Keratinocyte (primary cell): ENCODE data around the gene RAB4B. TPM values are rescaled to one million over a fixed set of nuclear protein-coding genes. Genes with fewer than 3 reads are reported as not detected.

Experiments used
- DNase-seq: peaks from one replicate; pipeline ENCODE4 v3.0.0-alpha.2; 2011; ENCODE audit warnings: low read depth, missing footprints, low spot score
- FAIRE-seq: peaks from 2 replicates; lab custom pipeline; 2011; peaks lifted over from hg19 to GRCh38; lab: Jason Lieb, UNC
- H2AFZ ChIP-seq: 2 replicates; pipeline ENCODE4 v1.6.0; 2012; ENCODE audit warnings: low read length, control low read depth, inconsistent platforms; ENCODE audit not compliant: control insufficient read depth
- H3K27ac ChIP-seq: 2 replicates; pipeline ENCODE4 v1.5.1; 2011; ENCODE audit warnings: low read length; ENCODE audit not compliant: control insufficient read depth, insufficient read depth
- H3K27me3 ChIP-seq: 3 replicates; pipeline ENCODE4 v1.6.0; 2011; ENCODE audit warnings: low read length; ENCODE audit not compliant: control insufficient read depth, insufficient read depth; ENCODE audit errors: extremely low read depth
- H3K36me3 ChIP-seq, 2 experiments: 2 replicates in 1 of 2; 3 replicates in 1 of 2; pipeline ENCODE4 v1.5.1; 2011; ENCODE audit warnings: low read length in 2 of 2, mild to moderate bottlenecking in 1 of 2; ENCODE audit not compliant: control insufficient read depth in 2 of 2, insufficient read depth in 2 of 2; ENCODE audit errors: extremely low read depth in 1 of 2
- H3K4me1 ChIP-seq: 3 replicates; pipeline ENCODE4 v1.5.1; 2011; ENCODE audit warnings: low read length; ENCODE audit not compliant: control insufficient read depth, insufficient read depth; ENCODE audit errors: extremely low read depth
- H3K4me2 ChIP-seq: 3 replicates; pipeline ENCODE4 v1.6.0; 2011; ENCODE audit warnings: low read depth, low read length; ENCODE audit not compliant: control insufficient read depth, insufficient read depth; ENCODE audit errors: extremely low read depth
- H3K4me3 ChIP-seq, 3 experiments: fragments of 200-600 bp in 1 of 3; sonication (generic) in 1 of 3; 2 replicates in 2 of 3; 3 replicates in 1 of 3; pipeline ENCODE4 v1.5.1; 2011 to 2016; ENCODE audit warnings: low read length in 3 of 3, mild to moderate bottlenecking in 3 of 3, control low read depth in 2 of 3, inconsistent platforms in 1 of 3, low read depth in 1 of 3, mixed read lengths in 1 of 3, mixed run types in 1 of 3, moderate library complexity in 1 of 3; ENCODE audit not compliant: control insufficient read depth in 2 of 3, insufficient read depth in 2 of 3; ENCODE audit errors: extremely low read depth in 1 of 3
- H3K79me2 ChIP-seq: 2 replicates; pipeline ENCODE4 v1.6.0; 2012; ENCODE audit warnings: low read length; ENCODE audit not compliant: control insufficient read depth, insufficient read depth
- H3K9ac ChIP-seq: 3 replicates; pipeline ENCODE4 v1.6.0; 2011; ENCODE audit warnings: low read length; ENCODE audit not compliant: control insufficient read depth, insufficient read depth; ENCODE audit errors: extremely low read depth
- H3K9me1 ChIP-seq: 3 replicates; pipeline ENCODE4 v1.6.0; 2011; ENCODE audit warnings: low read length; ENCODE audit not compliant: control insufficient read depth, insufficient read depth; ENCODE audit errors: extremely low read depth
- H3K9me3 ChIP-seq: 2 replicates; pipeline ENCODE4 v1.5.1; 2012; ENCODE audit warnings: low read depth, low read length; ENCODE audit not compliant: control insufficient read depth
- H4K20me1 ChIP-seq: 3 replicates; pipeline ENCODE4 v1.6.0; 2011; ENCODE audit warnings: low read length; ENCODE audit not compliant: control insufficient read depth, insufficient read depth; ENCODE audit errors: extremely low read depth
- EZH2 ChIP-seq: IDR thresholded peaks from one replicate; pipeline ENCODE4 v1.6.1; 2012; ENCODE audit warnings: inconsistent platforms, mild to moderate bottlenecking, low read length, moderate library complexity
- dilution Hi-C: fragments of 300-500 bp; cut with MboI; formaldehyde crosslinking; loops from one replicate; pipeline ENCODE4 v1.7.0; 2020; ENCODE audit warnings: low sequenced_read_pairs; ENCODE audit not compliant: extremely low pct_ligation_motif_present
- polyA plus RNA-seq, 5 experiments: library from polyadenylated mRNA; depleted of rRNA in 3 of 5; stranded (reverse) in 3 of 5; stranded (forward) in 1 of 5; unstranded in 1 of 5; fragments of >200 nt; gene quantifications; 1 replicate in 1 of 5; 2 replicates in 3 of 5; 3 replicates in 1 of 5; pipeline versions ENCODE4 v1.2.1 to v1.2.3, GENCODE V29; 2011 to 2012; ENCODE audit warnings: missing spikeins in 2 of 5, low read depth in 1 of 5, low replicate concordance in 1 of 5
- TF ChIP-seq, protein P1 (sequence below), 3 experiments: IDR thresholded peaks in 1 of 3; conservative IDR thresholded peaks in 1 of 3; optimal IDR thresholded peaks in 1 of 3; 2 replicates in 2 of 3; 3 replicates in 1 of 3; pipeline versions ENCODE3 to v1.5.1; 2011; ENCODE audit warnings: low read length in 3 of 3, mild to moderate bottlenecking in 3 of 3, moderate library complexity in 2 of 3, control low read depth in 1 of 3, inconsistent platforms in 1 of 3; ENCODE audit not compliant: insufficient read depth in 2 of 3; ENCODE audit errors: extremely low read depth in 1 of 3

RAB4B gene
- polyA plus RNA-seq, 1 donor (not counting 4 experiments of a cell fraction or from before 2014, with no cell fraction given), result 15.0 TPM

DNA sequence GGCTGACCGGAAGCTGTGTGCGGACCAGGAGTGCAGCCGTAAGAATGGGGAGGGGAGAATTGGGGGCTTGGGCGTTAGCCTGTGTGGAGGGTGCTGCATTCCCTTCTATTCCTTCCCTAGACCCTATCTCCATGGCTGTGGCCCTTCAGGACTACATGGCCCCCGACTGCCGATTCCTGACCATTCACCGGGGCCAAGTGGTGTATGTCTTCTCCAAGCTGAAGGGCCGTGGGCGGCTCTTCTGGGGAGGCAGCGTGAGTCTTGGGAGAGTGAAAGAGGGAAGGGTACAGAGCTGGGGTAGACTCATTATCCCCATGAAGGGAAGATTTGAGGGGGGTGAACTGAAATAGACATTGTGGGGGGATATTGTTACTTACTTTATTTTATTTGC is 2.4 kb upstream of the RAB4B start:
- DNase-seq, result no peak
- FAIRE-seq, result no peak

DNA sequence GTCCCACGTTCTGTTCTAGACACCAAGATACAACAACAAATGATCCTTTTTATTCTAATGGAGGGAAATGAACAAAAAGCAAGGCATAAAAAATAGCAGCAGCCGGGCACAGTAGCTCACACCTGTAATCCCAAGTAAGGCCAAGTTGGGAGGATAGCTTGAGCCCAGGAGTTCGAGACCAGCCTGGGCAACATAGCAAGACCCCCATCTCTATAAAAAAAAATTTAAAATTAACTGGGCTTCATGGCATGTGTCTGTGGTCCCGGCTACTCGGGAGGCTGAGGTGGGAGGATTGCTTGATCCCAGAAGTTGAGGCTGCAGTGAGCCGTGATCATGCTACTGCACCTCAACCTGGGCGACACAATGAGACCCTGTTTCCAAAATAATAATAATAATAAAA is 1.7 kb upstream of the RAB4B start:
- no peak for FAIRE-seq
- Histone ChIP-seq H3K4me3 (no peak overlapping the region), H3K4me1 (peaks cover 26% of the 10 kb centered on the region), H3K9me3 (no peaks in the 10 kb centered on the region), H3K27me3 (no peaks in the 10 kb centered on the region), H2AFZ (no peak overlapping the region), H3K27ac (no peak overlapping the region), H3K9me1 (no peaks in the 10 kb centered on the region), H3K36me3 (no peaks in the 10 kb centered on the region), H3K4me2 (no peak overlapping the region), H3K79me2 (no peaks in the 10 kb centered on the region), H3K9ac (no peak overlapping the region), H4K20me1 (no peaks in the 10 kb centered on the region)
- dilution Hi-C loops, result no loop called here
- DNase-seq, result no peak
- no peak for TF ChIP-seq EZH2
- TF ChIP-seq, protein P1, sequence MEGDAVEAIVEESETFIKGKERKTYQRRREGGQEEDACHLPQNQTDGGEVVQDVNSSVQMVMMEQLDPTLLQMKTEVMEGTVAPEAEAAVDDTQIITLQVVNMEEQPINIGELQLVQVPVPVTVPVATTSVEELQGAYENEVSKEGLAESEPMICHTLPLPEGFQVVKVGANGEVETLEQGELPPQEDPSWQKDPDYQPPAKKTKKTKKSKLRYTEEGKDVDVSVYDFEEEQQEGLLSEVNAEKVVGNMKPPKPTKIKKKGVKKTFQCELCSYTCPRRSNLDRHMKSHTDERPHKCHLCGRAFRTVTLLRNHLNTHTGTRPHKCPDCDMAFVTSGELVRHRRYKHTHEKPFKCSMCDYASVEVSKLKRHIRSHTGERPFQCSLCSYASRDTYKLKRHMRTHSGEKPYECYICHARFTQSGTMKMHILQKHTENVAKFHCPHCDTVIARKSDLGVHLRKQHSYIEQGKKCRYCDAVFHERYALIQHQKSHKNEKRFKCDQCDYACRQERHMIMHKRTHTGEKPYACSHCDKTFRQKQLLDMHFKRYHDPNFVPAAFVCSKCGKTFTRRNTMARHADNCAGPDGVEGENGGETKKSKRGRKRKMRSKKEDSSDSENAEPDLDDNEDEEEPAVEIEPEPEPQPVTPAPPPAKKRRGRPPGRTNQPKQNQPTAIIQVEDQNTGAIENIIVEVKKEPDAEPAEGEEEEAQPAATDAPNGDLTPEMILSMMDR (optimal IDR thresholded peaks at IDR 0.05 in 1 of 3, IDR thresholded peaks at IDR 0.05 in 1 of 3, conservative IDR thresholded peaks at IDR 0.05 in 1 of 3; ENCODE audit: extremely low read depth in 1 of 3, insufficient read depth in 2 of 3, low read length in 3 of 3), result no peak

More for the DNA sequence above, 2.4 kb upstream of the RAB4B start:
- Histone ChIP-seq H3K27ac (peak overlapping the region; percentile 65), H3K4me3 (no peak overlapping the region), H3K9me3 (no peaks in the 10 kb centered on the region), H3K4me1 (peaks cover 26% of the 10 kb centered on the region), H3K36me3 (no peaks in the 10 kb centered on the region), H3K9ac (peak overlapping the region; percentile 9), H4K20me1 (no peaks in the 10 kb centered on the region), H2AFZ (peak overlapping the region; percentile 67), H3K9me1 (no peaks in the 10 kb centered on the region), H3K4me2 (peak overlapping the region; percentile 65), H3K79me2 (no peaks in the 10 kb centered on the region), H3K27me3 (no peaks in the 10 kb centered on the region)
- dilution Hi-C loops, result no loop called here
- TF ChIP-seq, protein P1 (optimal IDR thresholded peaks at IDR 0.05 in 1 of 3, IDR thresholded peaks at IDR 0.05 in 1 of 3, conservative IDR thresholded peaks at IDR 0.05 in 1 of 3; ENCODE audit: extremely low read depth in 1 of 3, insufficient read depth in 2 of 3, low read length in 3 of 3), result no peak
- no peak for TF ChIP-seq EZH2
